OCI-M2 (cell line): ENCODE results near the gene LHX3.

Experiments used
- DNase-seq: peaks from one replicate; lab custom pipeline; 2025; ENCODE audit not compliant: unreplicated experiment; lab: John Stamatoyannopoulos, UW

Gene LHX3

GRCh38 chr9:136209232-136209631, 4.3 kb upstream of the LHX3 start:
- no peak for DNase-seq

GRCh38 chr9:136208675-136209074, 3.7 kb upstream of the LHX3 start:
- DNase-seq = no peak

- DNase-seq = no peak
Observed at GRCh38 chr9:136207616-136208015, 2.7 kb upstream of the LHX3 start.

GRCh38 chr9:136206602-136207275, 1.8 kb upstream of the LHX3 start:
- no peak for DNase-seq

- DNase-seq = no peak
Observed at GRCh38 chr9:136205707-136205992, 722 bp upstream of the LHX3 start.

GRCh38 chr9:136204145-136204805, 653 bp downstream of the LHX3 start:
- no peak for DNase-seq

GRCh38 chr9:136203408-136204144, 1.4 kb downstream of the LHX3 start:
- DNase-seq = no peak

GRCh38 chr9:136202454-136203407, 2.2 kb downstream of the LHX3 start:
- DNase-seq = no peak

- DNase-seq = no peak
Observed at GRCh38 chr9:136201609-136202453, 3.1 kb downstream of the LHX3 start.

- no peak for DNase-seq
Observed at GRCh38 chr9:136201174-136201573, 3.8 kb downstream of the LHX3 start.

- DNase-seq = no peak
Observed at GRCh38 chr9:136200424-136200823, 4.5 kb downstream of the LHX3 start.

GRCh38 chr9:136199391-136200288, 5.3 kb downstream of the LHX3 start:
- DNase-seq = no peak

- DNase-seq = no peak
Observed at GRCh38 chr9:136198605-136199083, 6.3 kb downstream of the LHX3 start.

- no peak for DNase-seq
Observed at GRCh38 chr9:136197930-136198604, 6.9 kb downstream of the LHX3 start.

- no peak for DNase-seq
Observed at GRCh38 chr9:136197084-136197875, 7.6 kb downstream of the LHX3 start.

GRCh38 chr9:136196404-136197083, 8.4 kb downstream of the LHX3 start:
- DNase-seq = no peak

GRCh38 chr9:136194540-136194939, 10.4 kb downstream of the LHX3 start:
- no peak for DNase-seq
